ENCODE results near the gene TRAPPC2L.

DNA sequence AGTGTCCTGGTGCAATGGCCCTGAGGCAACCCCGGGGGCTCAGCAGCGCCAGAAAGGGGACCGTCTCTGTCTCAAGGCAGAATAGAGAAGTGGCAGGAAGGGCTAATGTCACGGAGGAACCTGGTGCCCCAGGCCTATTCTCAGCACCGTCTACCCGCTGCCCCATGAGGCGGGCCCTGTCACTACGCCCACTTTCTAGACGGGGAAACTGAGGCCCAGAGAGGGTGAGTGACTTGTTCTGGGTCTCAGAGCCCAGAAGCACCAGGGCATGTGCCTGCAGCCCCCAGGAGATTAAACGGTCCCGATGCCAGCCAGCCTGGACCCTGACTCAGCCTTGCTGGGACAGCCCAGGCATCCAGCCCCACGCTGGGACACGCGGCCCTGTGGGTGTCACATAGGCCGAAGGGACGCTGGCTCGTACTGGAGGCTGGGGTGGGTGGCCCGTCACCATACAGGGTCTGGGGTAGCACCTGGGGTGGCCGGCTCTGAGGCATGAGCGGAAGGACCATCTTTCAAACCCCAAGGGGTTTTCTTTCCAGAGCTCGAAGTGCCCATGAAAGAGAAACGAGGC lies 49.7 kb downstream of the TRAPPC2L start:
- TF ChIP-seq, protein P1, sequence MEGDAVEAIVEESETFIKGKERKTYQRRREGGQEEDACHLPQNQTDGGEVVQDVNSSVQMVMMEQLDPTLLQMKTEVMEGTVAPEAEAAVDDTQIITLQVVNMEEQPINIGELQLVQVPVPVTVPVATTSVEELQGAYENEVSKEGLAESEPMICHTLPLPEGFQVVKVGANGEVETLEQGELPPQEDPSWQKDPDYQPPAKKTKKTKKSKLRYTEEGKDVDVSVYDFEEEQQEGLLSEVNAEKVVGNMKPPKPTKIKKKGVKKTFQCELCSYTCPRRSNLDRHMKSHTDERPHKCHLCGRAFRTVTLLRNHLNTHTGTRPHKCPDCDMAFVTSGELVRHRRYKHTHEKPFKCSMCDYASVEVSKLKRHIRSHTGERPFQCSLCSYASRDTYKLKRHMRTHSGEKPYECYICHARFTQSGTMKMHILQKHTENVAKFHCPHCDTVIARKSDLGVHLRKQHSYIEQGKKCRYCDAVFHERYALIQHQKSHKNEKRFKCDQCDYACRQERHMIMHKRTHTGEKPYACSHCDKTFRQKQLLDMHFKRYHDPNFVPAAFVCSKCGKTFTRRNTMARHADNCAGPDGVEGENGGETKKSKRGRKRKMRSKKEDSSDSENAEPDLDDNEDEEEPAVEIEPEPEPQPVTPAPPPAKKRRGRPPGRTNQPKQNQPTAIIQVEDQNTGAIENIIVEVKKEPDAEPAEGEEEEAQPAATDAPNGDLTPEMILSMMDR (conservative IDR thresholded peaks at IDR 0.05): no peak; the same call in 1 of the 2 replicates
- TF ChIP-seq ZFX (IDR thresholded peaks at IDR 0.05): no peak

All from C4-2B (cell line).